Mesendoderm (in vitro differentiated cells): ENCODE data around the gene ACBD3.

Experiments
- DNase-seq: peaks from one replicate; pipeline ENCODE4 v3.0.0; 2013
- H2AK5ac ChIP-seq: 2 replicates; pipeline ENCODE4 v1.6.1; 2013; ENCODE audit warnings: low read length, inconsistent platforms
- H2BK120ac ChIP-seq: 2 replicates; pipeline ENCODE4 v1.6.1; 2013; ENCODE audit warnings: low read depth, mild to moderate bottlenecking, low read length, moderate library complexity, mixed read lengths
- H2BK15ac ChIP-seq: replicated peaks from 2 replicates; pipeline ENCODE4 v1.6.1; 2013; ENCODE audit warnings: low read depth, mild to moderate bottlenecking, moderate library complexity
- H2BK5ac ChIP-seq: 2 replicates; pipeline ENCODE4 v1.6.1; 2013; ENCODE audit warnings: low read length, inconsistent platforms
- H3K18ac ChIP-seq: 2 replicates; pipeline ENCODE4 v1.6.1; 2013; ENCODE audit warnings: mild to moderate bottlenecking, low read length, mixed read lengths
- H3K23ac ChIP-seq: one replicate; pipeline ENCODE4 v1.6.1; 2013; ENCODE audit warnings: low read length
- H3K27ac ChIP-seq: 2 replicates; pipeline ENCODE4 v1.5.1; 2013; ENCODE audit warnings: low read depth, mild to moderate bottlenecking, inconsistent platforms, low read length, moderate library complexity
- H3K27me3 ChIP-seq: 2 replicates; pipeline ENCODE4 v1.6.1; 2013; ENCODE audit warnings: low read length, control low read depth, mild to moderate bottlenecking, inconsistent platforms; ENCODE audit not compliant: insufficient read depth, poor library complexity
- H3K36me3 ChIP-seq: 2 replicates; pipeline ENCODE4 v1.6.1; 2013; ENCODE audit warnings: low read length, inconsistent platforms; ENCODE audit not compliant: control insufficient read depth, insufficient read depth
- H3K4ac ChIP-seq: one replicate; pipeline ENCODE4 v1.6.1; 2013; ENCODE audit warnings: low read depth, mild to moderate bottlenecking, low read length, moderate library complexity
- H3K4me1 ChIP-seq: 2 replicates; pipeline ENCODE4 v1.6.1; 2013; ENCODE audit warnings: low read depth, low read length, inconsistent platforms; ENCODE audit not compliant: control insufficient read depth
- H3K4me2 ChIP-seq: 2 replicates; pipeline ENCODE4 v1.6.1; 2013; ENCODE audit warnings: low read length
- H3K4me3 ChIP-seq: 2 replicates; pipeline ENCODE4 v1.5.1; 2013; ENCODE audit warnings: mild to moderate bottlenecking, low read length
- H3K56ac ChIP-seq: one replicate; pipeline ENCODE4 v1.6.1; 2013; ENCODE audit warnings: low read length
- H3K79me1 ChIP-seq: 2 replicates; pipeline ENCODE4 v1.6.1; 2013; ENCODE audit warnings: low read length, inconsistent platforms
- H3K79me2 ChIP-seq: 2 replicates; pipeline ENCODE4 v1.6.1; 2013; ENCODE audit warnings: mild to moderate bottlenecking, low read length; ENCODE audit not compliant: control insufficient read depth, insufficient read depth
- H3K9ac ChIP-seq: 2 replicates; pipeline ENCODE4 v1.6.1; 2013; ENCODE audit warnings: low read length, inconsistent platforms
- H4K5ac ChIP-seq: one replicate; pipeline ENCODE4 v1.6.1; 2013; ENCODE audit warnings: low read length
- H4K8ac ChIP-seq: one replicate; pipeline ENCODE4 v1.6.1; 2013; ENCODE audit warnings: low read depth, mild to moderate bottlenecking, control low read depth, low read length, moderate library complexity
- WGBS: extraction: QIAGEN DNeasy Blood & Tissue Kit; methylation state at CpG from one replicate; pipeline ENCODE4 v1.1.7; 2013; ENCODE audit warnings: low lambda C conversion rate, missing lambda C conversion rate; ENCODE audit not compliant: insufficient coverage; ENCODE audit errors: extremely low coverage; 5-methylcytosine and 5-hydroxymethylcytosine counted together

The ACBD3 gene

DNA sequence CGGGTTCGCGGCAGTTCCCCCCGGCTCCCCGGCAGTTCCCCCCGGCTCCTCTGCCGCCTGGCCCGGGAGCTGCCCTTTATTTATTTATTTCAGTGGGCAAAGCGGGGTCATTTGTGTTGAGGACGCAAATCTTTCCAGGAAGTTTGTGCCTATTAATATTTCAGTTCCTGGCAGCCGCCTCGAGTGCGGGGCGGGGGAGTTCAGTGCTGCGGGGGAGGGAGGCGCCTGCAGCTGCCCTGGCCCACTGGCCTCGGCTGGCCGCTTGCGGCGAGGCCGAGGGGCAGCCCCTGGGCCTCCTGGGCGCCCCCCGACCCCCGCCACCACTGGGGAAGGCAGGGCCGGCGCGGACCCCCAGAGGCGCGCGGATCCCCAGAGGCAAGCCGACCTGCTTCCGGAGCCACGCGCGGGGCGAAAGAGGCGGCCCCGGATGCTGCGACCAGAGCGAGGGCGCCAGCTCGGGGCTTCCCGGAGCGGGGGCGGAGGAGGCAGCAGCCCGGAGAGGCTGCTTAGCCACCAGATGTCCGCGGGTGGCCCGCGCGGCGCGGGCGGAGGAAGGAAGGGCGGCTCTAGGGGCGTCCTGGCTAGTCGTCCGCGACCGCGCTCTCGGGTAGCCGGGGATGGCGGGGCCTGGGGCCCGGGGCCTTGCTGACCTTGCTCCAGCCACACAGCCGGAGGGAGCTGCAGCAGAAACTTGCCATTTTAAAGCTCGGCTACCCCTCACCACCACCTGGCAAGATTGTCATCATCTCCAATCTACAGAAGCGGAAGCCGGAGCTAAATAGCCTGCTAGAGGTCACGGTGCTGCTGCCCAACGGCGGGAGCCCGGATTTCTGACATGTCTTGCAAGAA is 76.1 kb downstream of the ACBD3 start:
- Histone ChIP-seq H3K9ac (peak overlapping the region; percentile 79), H2BK120ac (peak overlapping the region; percentile 17), H3K79me2 (no peaks in the 10 kb centered on the region), H3K4ac (peak overlapping the region; percentile 50), H4K5ac (no peak overlapping the region), H4K8ac (no peak overlapping the region), H2BK5ac (no peak overlapping the region), H3K27me3 (no peaks in the 10 kb centered on the region), H3K79me1 (no peaks in the 10 kb centered on the region), H3K36me3 (no peaks in the 10 kb centered on the region), H3K4me3 (peak overlapping the region; percentile 18), H3K23ac (no peak overlapping the region), H3K27ac (peak overlapping the region; percentile 84), H3K18ac (peak overlapping the region; percentile 97), H3K4me1 (peaks cover 13% of the 10 kb centered on the region), H3K4me2 (peak overlapping the region; percentile 81), H2BK15ac (no peak overlapping the region), H3K56ac (peak overlapping the region; percentile 88), H2AK5ac (no peak overlapping the region)
- no CpG with 5 or more reads among the region's 73 CpGs for WGBS
- DNase-seq: peak; percentile 76

DNA sequence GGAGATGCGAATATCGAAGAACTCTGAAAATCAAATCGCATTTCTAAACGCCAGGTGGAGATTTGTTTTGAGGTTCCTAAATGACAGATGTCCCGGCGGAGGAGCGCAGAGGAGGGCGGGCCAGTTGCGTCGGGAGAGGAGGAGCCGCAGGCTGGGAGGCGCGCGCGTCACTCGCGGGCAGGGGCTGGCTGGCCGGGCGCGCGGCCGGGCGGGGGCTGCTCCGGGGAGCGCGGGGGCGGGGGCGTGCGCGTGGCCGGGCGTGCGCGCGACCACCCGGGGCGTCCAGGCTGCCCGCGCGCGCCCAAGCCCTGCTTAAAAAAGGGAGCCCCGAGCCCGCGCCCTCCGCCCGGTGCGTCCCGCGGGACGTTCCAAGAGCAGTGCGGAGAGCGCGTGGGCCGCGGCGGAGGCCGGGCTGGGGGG is 76.7 kb downstream of the ACBD3 start:
- Histone ChIP-seq H3K27ac (peak overlapping the region; percentile 84), H2AK5ac (no peak overlapping the region), H3K79me1 (no peaks in the 10 kb centered on the region), H2BK15ac (no peak overlapping the region), H3K4me1 (peaks cover 14% of the 10 kb centered on the region), H3K4me3 (peak overlapping the region; percentile 18), H4K8ac (no peak overlapping the region), H3K27me3 (no peaks in the 10 kb centered on the region), H3K18ac (peak overlapping the region; percentile 97), H3K79me2 (no peaks in the 10 kb centered on the region), H3K36me3 (no peaks in the 10 kb centered on the region), H2BK5ac (no peak overlapping the region), H4K5ac (no peak overlapping the region), H2BK120ac (no peak overlapping the region), H3K4me2 (peak overlapping the region; percentile 81), H3K4ac (peak overlapping the region; percentile 50), H3K23ac (no peak overlapping the region), H3K56ac (peak overlapping the region; percentile 88), H3K9ac (peak overlapping the region; percentile 79)
- peak; percentile 93 for DNase-seq
- no CpG with 5 or more reads among the region's 57 CpGs for WGBS

DNA sequence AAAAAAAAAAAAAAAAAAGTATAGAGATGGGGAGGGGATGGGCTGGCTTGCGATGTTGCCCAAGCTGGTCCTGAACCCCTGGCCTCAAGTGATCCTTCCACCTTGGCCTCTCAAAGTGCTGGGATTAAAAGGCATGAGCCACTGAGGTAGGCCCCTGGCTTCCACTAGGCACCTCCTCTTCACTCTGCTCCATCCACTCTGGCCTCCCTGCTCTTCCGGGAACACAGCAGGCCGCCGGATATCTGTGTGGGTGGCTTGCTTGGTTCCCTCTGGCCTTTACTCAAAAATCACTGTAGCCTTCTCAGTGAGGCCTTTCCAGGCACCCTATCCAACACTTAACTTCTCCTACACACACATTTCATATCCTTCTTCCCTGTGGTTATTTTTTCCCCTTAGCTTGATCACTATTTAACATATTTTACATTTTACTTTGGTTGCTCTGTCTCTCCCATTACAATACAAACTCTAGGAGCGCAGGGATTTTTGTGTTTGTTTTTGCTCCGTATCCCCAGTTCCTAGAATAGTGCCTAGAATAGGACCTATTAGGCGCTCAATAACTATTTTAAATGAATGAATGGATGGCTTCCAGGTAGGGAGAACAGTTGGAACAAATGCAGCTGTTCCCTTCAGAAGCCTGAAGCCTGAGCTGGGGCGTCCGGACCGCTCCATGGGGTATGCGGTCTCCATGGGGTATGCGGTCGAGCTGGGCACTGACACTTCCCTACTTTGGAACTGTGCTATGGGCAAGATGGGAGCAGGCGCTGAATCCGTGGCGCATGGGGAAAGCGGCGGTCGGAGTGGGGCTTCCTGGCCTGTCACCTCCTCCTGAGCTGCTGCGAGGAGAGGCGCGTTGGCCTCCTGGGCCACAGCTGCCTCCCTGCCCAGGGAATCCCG is 77.4 kb downstream of the ACBD3 start:
- Histone ChIP-seq H3K23ac (no peak overlapping the region), H3K27ac (no peak overlapping the region), H2BK15ac (no peak overlapping the region), H2BK120ac (no peak overlapping the region), H4K8ac (no peak overlapping the region), H3K79me1 (no peaks in the 10 kb centered on the region), H3K36me3 (no peaks in the 10 kb centered on the region), H3K9ac (peak overlapping the region; percentile 58), H3K4me2 (peak overlapping the region; percentile 56), H2BK5ac (no peak overlapping the region), H3K79me2 (no peaks in the 10 kb centered on the region), H3K4me1 (peaks cover 16% of the 10 kb centered on the region), H2AK5ac (no peak overlapping the region), H3K4me3 (peak overlapping the region; percentile 16), H3K4ac (no peak overlapping the region), H4K5ac (no peak overlapping the region), H3K18ac (no peak overlapping the region), H3K56ac (peak overlapping the region; percentile 64), H3K27me3 (no peaks in the 10 kb centered on the region)
- no CpG with 5 or more reads among the region's 23 CpGs for WGBS
- no peak for DNase-seq

DNA sequence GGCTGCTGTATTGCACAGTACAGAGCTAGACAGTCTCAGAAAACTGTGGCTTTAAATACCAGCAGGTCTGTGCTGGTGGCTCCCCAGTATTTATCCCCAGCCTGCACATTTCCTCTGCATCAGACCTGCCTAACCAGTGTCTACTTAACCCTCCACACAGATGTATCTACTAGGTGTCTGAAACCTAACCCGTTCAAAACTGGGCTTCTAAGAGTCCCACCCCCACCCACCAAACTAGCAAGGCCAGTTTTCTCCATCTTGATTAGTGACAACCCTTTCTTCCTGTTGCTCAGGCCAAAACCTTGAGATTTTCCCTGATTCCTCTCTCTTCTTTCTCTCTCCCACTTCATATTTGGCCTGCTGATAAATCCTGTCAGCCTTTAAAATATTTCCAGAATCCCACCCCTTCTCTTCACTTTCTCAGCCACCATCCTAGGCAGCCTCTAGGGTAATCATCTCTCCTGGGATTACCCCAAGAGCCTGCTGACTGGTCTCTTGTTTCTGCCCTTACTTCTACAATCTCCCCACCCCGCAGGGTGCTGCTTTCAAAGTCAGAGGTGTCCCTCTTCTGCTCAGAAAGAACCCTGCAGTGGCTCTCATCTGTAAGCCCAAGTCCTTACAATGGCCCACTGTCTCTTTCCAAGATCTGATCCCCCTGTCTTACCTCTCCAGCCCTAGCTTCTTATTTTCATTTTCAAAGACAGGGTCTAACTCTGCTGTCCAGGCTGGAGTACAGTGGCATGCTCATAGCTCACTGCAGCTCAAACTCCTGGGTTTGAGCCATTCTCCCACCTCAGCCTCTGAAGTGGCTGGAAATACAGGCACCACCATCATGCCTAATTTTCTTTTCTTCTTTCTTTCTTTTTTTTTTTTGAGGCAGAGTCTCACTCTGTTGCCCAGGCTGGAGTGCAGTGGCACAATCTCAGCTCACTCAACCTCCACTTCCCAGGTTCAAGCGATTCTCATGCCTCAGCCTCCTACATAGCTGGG is 78.8 kb downstream of the ACBD3 start:
- Histone ChIP-seq H3K36me3 (no peaks in the 10 kb centered on the region), H2BK15ac (no peak overlapping the region), H3K4me3 (no peak overlapping the region), H2AK5ac (no peak overlapping the region), H3K79me2 (no peaks in the 10 kb centered on the region), H3K4me1 (peaks cover 16% of the 10 kb centered on the region), H4K8ac (no peak overlapping the region), H3K9ac (no peak overlapping the region), H3K56ac (peak overlapping the region; percentile 64), H4K5ac (no peak overlapping the region), H2BK120ac (no peak overlapping the region), H3K18ac (no peak overlapping the region), H3K27ac (no peak overlapping the region), H3K27me3 (no peaks in the 10 kb centered on the region), H2BK5ac (no peak overlapping the region), H3K4ac (no peak overlapping the region), H3K79me1 (no peaks in the 10 kb centered on the region), H3K4me2 (no peak overlapping the region), H3K23ac (no peak overlapping the region)
- WGBS: no CpG with 5 or more reads among the region's 3 CpGs
- DNase-seq: peak; percentile 56

DNA sequence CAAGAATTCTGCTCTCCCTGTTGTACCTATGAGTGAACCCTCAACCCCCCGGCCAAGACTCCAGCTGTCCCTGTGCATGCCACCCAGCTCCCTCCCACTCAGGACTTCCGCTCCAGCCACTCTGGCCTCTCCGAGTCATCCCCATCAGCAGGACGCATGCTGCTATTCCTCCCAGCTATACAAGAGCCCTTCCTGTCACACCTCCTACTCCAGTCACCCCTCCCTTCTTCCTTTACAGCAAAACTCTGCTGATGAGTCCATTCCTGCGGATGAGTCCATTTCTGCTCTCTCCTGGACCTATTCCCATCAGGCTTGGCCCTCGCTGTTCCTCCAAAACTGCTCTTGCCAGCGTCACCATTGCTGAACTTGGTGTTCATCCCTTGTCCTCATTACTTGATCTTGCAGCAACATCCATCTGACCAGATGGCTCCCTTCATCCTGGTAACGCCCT is 81.8 kb downstream of the ACBD3 start:
- H3K4me1 ChIP-seq: peaks cover 6% of the 10 kb centered on the region
- no peak overlapping the region for H4K8ac ChIP-seq
- no peak overlapping the region for H3K9ac ChIP-seq
- H3K23ac ChIP-seq: no peak overlapping the region
- H3K79me2 ChIP-seq: no peaks in the 10 kb centered on the region
- H3K4ac ChIP-seq: no peak overlapping the region
- no peak overlapping the region for H4K5ac ChIP-seq
- H2BK5ac ChIP-seq: no peak overlapping the region
- H3K56ac ChIP-seq: no peak overlapping the region
- no peak overlapping the region for H2BK120ac ChIP-seq
- H3K79me1 ChIP-seq: no peaks in the 10 kb centered on the region
- no peak overlapping the region for H3K4me3 ChIP-seq
- no CpG with 5 or more reads among the region's 8 CpGs for WGBS
- no peak overlapping the region for H3K27ac ChIP-seq
- no peak overlapping the region for H2BK15ac ChIP-seq
- no peak overlapping the region for H3K18ac ChIP-seq
- no peaks in the 10 kb centered on the region for H3K27me3 ChIP-seq
- H3K4me2 ChIP-seq: no peak overlapping the region
- no peak for DNase-seq
- no peaks in the 10 kb centered on the region for H3K36me3 ChIP-seq
- peak overlapping the region; percentile 38 for H2AK5ac ChIP-seq
